ENCODE measurements around the gene SFXN5.

Gene SFXN5

DNA sequence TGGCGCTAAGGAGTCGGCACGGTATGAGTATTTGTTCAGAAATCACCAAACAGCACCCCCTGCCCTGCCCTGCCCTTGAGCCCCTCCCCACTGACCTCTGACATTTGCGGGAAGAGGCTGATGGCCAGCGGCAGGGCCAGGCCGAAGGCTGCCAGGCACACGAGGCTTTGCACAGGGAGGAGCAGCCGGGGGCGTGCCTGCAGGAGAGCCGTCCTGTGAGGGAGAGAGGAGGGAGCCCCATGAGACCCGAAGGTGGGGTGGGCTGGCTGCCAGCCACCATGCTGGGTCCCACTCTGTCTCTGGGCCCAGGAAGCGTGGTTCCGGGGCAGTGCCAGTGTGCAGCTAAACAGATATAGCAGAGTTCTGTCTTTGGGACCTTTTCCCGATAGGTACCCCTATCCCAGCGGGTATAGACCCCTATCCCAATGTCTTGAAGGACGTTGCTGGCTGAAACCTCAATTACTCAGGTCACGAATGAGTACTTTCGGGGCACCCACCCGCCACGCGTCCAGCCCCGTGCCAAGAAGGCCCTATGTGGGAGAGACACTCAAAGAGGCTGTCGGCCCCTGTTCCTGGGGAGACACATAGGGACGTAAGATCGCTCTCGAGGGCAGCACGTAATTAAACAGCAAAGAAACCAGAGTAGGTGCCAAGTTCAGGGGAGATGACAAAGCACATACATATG, 110.3 kb downstream of the SFXN5 start:
- in situ Hi-C loops (cut with HindIII; ENCODE audit: low sequenced_read_pairs), result no loop called here

DNA sequence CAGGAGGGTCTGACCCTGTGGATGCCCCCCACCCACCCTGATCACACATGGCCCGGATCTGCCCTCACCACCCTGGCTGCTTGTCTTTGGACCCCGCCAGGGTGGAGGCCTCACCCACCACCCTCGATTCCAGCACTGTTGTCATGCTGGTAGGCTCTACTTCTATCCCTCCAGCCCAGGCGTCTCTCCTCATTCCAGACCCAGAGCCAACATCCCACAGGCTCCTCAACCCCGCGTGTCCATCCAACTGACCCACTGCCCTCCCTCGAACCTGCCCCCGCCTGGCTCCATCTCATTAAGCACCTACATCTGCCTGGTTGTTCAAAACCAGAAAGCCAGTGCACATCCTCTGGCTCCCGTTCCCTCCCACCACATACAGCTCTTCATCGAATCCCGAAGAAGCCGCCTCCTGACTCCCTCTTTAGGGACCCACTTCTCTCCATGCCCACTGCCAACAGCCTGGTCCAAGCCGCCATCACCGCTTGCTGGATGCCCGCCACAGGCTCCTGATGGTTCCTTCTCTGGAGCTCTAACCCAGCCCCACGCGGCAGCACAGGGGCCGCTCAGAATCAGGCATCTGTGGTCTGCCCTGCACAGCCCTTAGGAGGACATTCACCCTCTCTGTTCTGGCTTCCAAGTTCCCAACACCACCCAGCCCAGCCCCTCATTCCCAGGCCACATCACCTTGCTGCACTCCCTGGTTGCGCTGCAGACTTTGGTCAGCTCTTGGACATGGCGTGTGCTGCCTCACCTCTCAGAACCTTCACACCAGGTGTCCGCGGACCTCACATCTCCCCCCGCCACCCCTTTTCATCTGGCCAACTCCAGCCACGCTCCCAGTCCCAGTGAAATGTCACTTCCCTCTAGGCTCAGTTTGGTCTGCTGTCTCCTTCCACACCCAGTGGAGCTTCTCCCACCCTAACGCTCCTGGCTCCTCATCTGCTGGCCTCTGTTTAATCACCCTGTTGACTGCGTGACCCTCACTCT, 111.2 kb downstream of the SFXN5 start:
- in situ Hi-C loops (cut with HindIII; ENCODE audit: low sequenced_read_pairs), result no loop called here

DNA sequence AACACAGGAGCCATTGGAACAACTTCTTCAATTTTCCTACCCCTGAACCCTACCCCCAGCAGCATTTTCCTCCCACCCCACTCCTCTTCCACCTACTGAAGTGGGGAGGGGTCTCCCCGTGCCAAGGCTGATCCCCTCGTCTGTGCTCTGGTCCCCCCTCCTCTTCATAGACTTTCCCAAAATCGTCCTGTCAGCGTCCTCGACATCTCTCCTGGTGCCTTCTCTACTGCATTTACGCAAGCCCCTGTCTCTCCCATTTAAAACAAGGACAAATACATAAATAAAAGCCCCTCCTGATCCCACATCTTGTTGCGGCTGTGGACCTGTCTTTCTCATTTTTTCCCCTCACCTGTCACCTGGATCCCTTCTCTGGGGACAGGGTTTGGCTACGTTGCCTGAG, 112.0 kb downstream of the SFXN5 start:
- in situ Hi-C loops (cut with HindIII; ENCODE audit: low sequenced_read_pairs), result no loop called here

DNA sequence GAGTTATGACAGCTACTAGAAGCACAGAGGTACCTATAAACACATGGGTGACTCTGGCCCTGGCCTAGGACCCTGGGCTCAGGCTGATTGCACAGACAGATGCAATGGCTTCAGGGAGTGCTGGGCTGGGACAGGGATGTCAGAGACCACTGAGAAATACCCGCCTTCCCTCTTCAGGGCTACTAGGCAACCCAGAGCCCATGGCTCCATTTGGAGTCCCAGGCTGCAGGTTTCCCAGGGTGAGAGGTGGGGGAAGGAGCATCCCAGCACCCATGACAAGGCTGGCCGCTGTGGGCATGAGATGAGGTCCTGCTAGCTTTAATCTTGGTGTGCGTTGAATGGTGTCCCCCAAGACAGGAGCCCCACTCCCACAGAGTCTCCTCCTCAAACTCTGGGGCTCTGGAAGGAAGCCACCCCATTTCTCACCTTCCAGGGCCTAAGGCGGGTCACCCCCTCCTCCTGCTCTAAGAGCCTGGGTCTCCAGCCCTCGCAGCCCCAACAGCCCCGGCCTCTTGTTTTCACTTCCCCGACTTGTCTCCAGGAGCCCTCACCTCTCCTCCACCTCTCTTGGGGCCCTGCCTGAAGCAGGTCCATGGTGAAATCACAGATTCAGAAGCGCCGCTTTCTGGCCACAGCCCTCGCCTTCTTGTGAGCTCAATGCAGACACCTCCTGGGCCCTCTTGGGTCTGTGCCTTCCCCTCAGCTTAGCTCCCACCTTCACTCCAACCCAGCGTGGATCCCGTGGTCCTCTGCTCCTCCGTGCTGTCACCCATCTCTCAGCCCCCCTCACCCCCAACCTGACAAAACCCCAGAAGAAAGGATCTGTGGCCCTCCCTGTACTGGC, 112.7 kb downstream of the SFXN5 start:
- in situ Hi-C loops (cut with HindIII; ENCODE audit: low sequenced_read_pairs), result no loop called here

DNA sequence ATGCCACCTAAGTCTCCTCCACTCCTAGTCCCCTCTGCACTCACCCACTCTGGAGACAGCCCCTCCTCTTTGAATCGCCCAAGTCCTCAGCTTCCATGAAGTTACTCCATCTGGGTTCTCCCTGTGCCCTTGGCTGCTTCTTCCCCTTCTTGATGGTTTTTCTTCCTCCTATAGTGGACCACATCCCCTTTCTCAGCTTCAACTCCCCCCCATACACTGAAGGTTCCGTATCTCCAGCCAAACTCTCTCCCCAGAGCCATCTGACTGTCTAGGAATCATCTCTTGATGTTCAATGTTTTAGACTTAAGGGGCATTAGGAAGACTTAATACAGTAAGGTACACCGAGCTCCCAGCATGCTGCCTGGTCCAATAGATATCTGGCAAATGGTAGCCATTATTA, 114.6 kb downstream of the SFXN5 start:
- in situ Hi-C loops (cut with HindIII; ENCODE audit: low sequenced_read_pairs), result no loop called here

DNA sequence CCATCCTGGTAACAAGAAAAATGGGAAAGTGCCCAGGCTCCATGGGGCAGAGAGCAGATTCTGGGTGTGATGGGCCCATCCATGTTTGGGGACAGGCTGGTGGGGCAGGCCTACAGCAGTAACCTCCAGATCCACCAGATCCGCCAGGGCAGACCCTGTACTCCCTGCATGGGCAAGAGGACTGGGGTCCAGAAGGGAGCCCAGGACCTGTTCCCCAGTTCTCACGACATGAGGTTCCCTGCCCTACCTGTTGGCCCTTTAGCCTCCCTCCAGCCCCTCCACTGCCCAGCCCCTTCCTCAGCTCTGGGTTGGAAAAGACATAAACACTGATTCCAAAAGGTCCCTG, 115.5 kb downstream of the SFXN5 start:
- in situ Hi-C loops (cut with HindIII; ENCODE audit: low sequenced_read_pairs), result no loop called here

DNA sequence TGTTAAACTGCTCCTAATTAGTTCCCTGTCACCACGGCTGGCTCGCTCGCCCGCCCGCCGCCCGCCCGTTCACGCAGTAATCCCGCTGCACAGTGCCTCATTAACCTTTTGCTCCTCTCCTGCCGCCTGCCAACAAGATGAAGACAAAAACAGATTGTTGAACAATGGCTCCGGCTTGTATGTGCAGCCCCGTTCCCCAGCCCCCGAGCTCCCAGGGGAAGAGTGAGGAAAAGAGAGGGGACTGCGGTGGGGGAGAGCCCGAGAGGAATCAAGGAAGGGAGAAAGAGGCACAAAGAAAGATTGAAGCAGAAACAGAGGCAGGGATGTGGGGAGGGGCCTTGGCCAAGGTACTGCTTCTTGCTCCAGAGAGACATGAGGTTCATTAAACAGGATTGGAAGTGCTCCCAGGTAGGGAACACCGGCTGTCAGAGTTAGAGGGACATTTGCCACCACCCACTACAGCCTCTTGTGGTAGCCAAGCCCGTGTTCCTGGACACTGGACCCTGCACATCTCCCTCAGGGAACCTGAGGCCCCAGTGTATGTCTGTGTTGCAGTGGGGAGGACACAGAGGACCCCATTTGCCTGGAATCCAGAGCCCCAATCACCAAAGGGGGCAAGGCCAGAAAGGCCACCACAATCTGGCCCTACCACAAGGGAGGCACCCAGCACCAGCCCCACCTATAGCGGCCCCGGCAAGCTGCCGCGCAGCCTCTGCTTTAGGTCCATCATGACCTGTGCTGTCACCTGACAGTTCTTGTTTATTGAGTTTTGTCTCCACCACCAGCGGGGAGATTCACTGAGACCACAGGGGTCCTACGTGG, 116.1 kb downstream of the SFXN5 start:
- in situ Hi-C loops (cut with HindIII; ENCODE audit: low sequenced_read_pairs), result no loop called here

DNA sequence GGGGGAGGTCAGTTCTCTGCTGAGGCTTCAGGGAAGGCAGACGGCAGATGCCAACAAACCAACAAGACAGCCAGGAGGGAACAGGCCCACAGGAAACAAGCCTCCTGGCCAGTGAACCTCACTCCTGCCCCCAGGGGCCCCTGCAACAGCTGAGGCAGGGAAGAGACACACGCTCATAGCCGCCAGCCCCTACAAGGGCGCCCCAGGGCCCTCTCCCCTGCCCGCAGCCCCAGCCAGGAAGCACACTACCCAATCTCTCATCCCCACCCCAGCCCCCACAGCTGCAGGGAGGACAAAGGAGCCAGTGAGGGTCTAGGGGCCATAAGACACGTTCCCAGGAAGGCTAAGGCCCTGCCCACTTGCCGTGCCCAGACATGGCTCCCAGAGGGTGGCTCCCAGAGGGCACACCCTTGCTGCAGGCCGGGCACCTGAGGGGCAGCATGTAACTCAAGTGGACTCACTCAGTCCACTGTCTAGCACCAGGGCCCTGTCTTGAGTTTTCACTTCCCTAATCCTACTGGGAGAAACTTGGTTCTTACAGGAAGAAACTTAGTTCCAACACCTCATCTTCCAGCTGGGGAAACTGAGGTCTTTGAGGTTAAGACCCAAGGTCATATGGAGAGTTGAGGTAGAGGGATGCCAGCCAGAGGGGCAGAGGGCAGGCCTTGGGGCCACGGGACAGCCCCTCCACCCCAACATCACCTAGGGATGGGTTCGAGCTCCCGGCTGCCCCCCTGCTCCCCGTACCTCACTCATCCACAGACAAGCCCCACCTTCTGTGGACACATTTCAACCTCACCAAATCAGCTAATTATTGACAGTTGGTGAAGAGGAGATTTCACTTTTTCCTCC, 116.9 kb downstream of the SFXN5 start:
- in situ Hi-C loops (cut with HindIII; ENCODE audit: low sequenced_read_pairs), result no loop called here

DNA sequence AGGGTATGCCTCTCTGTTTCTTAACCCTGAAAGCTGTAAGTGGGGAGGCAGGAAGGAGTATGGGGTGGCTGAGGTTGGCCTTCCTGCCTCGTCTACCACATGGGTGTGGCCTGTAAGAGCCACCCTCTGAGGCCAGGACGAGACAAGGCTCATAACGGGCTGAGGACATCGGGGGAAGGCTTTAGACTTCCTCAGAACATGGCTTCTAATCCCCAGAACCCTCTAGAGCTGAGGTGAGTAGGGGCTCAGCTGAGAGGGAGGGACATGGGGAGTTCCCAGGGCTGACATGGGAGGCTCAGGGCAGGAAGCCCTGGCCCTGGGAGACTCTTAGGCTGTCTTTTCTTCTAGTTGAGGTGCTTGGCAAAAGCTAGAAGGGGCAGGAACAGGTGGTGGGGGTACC, 117.5 kb downstream of the SFXN5 start:
- in situ Hi-C loops (cut with HindIII; ENCODE audit: low sequenced_read_pairs), result no loop called here

DNA sequence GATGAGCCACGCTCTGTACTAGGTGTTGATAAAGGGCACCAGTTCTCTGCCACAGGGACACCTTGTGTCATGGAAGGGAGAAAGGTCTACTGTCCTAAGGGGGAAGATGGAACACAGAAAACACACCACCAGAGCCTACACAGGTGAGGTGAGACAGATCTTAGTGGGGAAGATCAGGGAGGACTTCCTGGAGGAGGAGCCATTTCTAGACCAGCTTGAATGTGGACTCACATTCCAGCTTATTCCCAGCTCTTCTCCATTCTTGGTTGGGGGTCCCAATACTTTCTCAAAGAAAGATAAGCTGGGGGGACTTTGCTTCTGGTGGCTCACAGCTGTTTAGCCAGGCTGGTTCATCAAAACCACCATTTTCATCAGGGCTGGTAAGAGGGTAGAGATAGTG, 118.0 kb downstream of the SFXN5 start:
- in situ Hi-C loops (cut with HindIII; ENCODE audit: low sequenced_read_pairs), result no loop called here

DNA sequence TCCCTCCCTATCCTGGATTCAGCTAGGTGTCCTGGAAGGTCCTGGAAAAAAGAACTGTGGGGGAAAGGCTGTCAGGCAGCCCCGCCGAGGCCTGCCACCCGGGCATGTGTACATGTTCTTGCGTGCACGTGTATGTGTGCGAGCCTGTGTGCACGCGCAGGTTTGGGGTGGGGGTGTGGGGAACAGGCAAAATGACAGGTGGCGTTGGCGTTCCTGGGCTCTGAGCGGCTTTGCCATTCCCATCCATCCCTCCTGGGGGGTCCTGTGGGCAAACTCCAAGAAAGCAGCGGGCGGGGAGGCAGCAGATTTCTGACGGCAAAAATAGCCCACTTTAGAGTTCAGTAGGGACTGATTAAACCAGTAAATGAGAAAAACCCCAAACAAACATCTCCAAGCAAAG, 118.6 kb downstream of the SFXN5 start:
- in situ Hi-C loops (cut with HindIII; ENCODE audit: low sequenced_read_pairs), result no loop called here

DNA sequence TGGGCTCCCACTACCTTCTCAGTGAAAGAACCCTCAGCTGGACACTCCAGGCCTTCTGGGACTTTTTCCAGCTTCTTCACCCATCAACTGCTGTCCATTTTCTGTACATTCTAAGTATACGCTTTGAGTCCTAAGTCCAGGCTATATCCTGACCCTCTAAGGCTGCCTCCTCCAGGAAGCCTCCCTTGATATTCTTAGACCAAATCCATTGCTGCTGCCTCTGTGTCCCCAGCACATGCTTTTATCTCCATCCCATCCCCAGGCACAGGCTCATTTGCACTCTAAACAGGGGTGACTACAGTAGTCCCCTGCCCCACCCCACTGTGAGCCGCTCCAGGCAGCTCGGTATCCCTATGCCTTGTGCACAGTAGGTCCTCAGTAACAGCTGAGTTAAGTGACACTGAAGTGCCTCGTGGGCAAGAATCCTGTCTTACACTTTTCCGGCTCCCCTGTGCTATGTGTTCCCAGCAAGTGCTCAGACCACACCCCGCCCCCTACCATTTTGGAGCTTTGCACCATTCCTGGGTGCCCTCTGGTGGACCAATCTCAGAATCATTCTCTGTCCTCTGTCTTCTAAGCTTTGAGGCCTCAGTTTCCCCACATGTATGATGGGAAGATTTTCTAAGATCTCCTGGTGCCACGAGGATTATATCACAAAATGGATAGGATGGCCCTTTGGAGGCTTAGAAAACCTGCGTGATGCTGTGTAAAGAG, 119.2 kb downstream of the SFXN5 start:
- in situ Hi-C loops (cut with HindIII; ENCODE audit: low sequenced_read_pairs), result no loop called here

DNA sequence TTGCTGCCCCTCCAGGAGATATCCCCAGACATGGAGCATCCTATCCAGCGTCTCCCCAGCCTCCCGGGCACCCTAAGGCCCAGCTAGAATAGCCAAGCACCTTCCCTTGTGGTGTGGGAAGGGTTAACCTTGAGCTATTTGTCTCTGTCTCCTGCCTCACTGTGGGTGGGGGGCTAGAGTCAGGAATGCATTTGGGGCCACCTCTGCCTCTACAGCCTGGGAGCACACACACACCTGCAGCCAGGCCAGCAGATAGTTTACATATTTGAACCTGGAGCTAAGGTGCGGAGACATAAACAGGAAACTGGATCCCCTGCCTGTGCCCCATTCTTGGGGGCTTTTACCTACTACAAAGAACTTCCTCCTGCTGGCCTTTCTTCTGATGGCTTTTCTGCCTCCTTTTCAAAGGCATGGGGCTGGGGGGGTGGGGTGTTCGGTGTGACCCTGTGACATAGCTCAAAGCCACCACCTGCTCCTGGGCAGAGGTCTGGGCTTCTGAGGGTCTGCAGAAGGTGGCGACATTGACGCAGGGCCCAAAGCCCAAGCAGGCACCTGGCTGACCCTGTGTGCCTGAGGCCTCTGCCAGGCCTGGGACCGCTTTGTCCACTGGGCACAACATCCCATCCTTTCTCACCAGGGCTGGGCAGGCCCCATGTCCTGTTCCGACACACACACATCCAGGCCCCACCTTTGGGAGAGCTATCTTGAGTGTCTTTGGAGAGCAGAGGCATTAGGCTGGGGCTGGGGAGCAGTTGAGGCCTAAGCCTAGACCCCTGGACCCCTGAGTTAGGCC, 120.0 kb downstream of the SFXN5 start:
- in situ Hi-C loops (cut with HindIII; ENCODE audit: low sequenced_read_pairs), result no loop called here

DNA sequence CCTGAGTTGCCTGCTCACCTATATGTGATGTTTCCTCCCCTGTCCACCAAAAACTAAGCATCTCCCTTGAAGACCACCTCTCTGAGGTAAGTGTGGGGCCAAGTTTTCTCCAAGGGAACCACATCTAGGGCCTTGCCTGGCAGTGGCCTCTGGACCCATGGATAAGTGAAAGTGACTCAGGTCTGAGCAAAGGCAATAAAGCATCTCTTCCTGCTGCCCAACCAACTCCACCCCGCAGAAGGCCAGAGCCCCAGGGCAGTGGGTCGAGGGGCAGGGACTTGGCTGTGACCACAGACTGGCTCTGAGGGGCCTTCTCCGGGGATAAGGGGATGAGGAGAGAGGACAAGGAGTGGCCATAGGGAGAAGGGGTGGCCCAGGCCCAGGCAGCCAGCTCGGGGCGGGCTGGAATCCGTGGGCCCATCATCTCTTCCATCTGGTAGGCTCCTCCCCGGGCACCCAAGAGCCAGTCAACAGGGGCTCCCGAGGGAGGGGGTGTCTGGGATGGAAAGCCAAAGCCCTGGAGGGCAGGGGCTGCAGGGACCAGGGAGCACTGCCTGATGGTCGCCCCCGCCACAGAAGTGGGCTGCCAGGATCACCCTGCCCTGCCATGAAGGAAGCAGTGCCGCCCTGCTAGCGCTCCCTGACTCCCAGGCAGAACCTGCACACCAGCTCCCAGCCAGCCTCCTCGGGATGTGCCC, 120.8 kb downstream of the SFXN5 start:
- in situ Hi-C loops (cut with HindIII; ENCODE audit: low sequenced_read_pairs), result no loop called here

DNA sequence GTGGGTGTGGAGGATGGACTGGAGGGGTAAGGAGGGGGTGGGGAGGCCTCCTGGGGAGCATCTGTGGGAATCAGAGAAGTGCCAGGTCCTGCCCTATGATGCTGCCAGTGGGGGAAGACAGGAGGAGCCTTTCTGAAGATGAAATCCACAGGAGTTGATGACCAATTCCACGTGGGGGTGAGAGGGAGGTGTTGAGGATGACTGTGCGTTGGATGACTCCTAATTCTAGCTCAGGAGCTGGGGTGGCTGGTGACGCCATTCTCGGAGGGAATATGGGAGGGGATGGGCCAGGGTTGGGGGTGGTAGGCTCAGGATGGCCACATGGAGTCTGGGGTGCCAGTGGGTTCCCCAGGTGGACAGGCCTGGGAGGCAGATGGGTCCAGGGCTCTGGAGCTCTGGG, 121.9 kb downstream of the SFXN5 start:
- in situ Hi-C loops (cut with HindIII; ENCODE audit: low sequenced_read_pairs), result no loop called here

DNA sequence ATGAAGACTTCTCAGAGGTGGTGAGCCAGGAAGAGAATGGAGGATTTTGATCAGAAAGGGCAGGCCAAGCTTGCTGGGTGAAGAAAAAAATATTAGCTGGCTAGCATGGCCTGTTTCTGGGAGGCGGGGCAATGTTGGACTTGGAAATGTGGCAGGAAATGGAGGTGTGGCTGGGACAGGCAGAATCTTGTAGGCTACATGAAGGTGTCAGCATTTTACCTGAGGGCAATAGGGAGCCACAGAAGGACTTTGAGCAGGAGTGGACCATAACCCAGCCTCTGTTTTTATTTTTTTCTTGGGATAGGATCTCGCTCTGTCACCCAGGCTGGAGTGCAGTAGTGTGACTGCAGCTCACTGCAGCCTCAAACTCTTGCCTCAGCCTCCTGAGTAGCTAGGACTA, 122.5 kb downstream of the SFXN5 start:
- in situ Hi-C loops (cut with HindIII; ENCODE audit: low sequenced_read_pairs), result no loop called here

DNA sequence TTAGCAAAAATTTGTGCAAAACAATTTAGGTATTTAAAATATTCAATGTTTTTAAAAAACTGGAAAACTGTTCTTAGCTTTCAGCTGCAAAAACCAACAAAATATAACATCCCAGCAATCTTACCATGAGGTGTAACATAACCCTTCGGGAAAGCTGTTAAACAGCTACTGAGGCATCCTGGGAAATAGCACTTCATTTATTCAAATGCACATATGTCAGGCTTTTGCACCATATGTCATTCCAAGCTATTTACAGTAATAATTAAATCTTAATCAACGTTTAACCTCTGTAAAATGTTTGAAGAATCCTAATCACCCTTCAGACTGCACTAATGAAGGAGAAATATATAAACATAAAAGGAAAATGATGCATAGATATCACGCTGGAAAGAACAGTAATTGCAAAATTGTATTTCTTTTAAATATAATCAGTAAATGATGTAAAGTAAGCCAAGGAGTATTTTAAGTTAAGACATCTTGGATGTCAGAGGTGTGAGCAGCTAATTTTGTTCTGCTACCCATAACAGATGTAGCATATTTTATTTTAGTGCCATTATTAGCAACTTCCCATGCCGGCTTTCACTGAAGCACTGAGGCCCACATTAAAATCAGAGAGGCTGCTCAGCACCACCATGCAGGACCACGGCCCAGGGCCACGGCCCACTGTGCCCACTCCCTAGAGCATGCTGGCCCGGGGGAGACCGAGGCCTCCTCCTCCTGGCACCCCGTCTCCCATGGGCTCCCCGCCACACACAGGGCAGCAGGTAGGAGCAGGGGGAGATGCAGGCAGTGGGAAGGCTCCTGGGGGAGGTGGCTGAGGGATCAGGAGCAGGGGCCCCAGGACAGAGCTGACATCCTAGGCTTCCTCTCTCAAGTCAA, 123.3 kb downstream of the SFXN5 start:
- in situ Hi-C loops (cut with HindIII; ENCODE audit: low sequenced_read_pairs), result no loop called here

Measured in DLD1 (cell line).